Osteoblast (primary cell): ENCODE measurements around the gene GABARAP. TPM values are rescaled to one million over a fixed set of nuclear protein-coding genes. Genes with fewer than 3 reads are reported as not detected.

Source experiments
- DNase-seq: peaks from one replicate; pipeline ENCODE4 v3.0.0; 2011; ENCODE audit warnings: low spot score, mixed read lengths; ENCODE audit not compliant: insufficient read length; ENCODE audit errors: missing footprints
- H2AFZ ChIP-seq: 2 replicates; pipeline ENCODE4 v1.6.0; 2011; ENCODE audit warnings: mild to moderate bottlenecking, low read length
- H3K27ac ChIP-seq: 2 replicates; pipeline ENCODE4 v1.5.1; 2011; ENCODE audit warnings: mild to moderate bottlenecking, low read depth, low read length, moderate library complexity
- H3K27me3 ChIP-seq: 2 replicates; pipeline ENCODE4 v1.6.0; 2012; ENCODE audit warnings: mild to moderate bottlenecking, control low read depth, inconsistent platforms, low read length, moderate library complexity; ENCODE audit not compliant: insufficient read depth
- H3K36me3 ChIP-seq: 2 replicates; pipeline ENCODE4 v1.5.1; 2011; ENCODE audit warnings: mild to moderate bottlenecking, low read length, control low read depth, moderate library complexity; ENCODE audit not compliant: insufficient read depth
- H3K4me1 ChIP-seq: 2 replicates; pipeline ENCODE4 v1.5.1; 2011; ENCODE audit warnings: mild to moderate bottlenecking, low read length, control low read depth, moderate library complexity; ENCODE audit not compliant: insufficient read depth
- H3K4me2 ChIP-seq: 2 replicates; pipeline ENCODE4 v1.6.0; 2011; ENCODE audit warnings: mild to moderate bottlenecking, low read length; ENCODE audit not compliant: insufficient read depth
- H3K4me3 ChIP-seq: fragments of 200-600 bp; sonication (generic); 3 replicates; pipeline ENCODE4 v1.5.1; 2012; ENCODE audit warnings: mild to moderate bottlenecking, low read length, inconsistent platforms; ENCODE audit not compliant: insufficient read depth
- H3K79me2 ChIP-seq: 2 replicates; pipeline ENCODE4 v1.6.0; 2012; ENCODE audit warnings: mild to moderate bottlenecking, low read length, control low read depth, inconsistent platforms; ENCODE audit not compliant: insufficient read depth
- H3K9me3 ChIP-seq: 2 replicates; pipeline ENCODE4 v1.5.1; 2011; ENCODE audit warnings: low read depth, low read length, control low read depth
- H4K20me1 ChIP-seq: 2 replicates; pipeline ENCODE4 v1.6.0; 2012; ENCODE audit warnings: mild to moderate bottlenecking, low read length, control low read depth; ENCODE audit not compliant: insufficient read depth
- CTCF ChIP-seq: IDR thresholded peaks from 2 replicates; pipeline ENCODE4 v1.5.1; 2011; ENCODE audit warnings: mild to moderate bottlenecking, low read depth, low read length, moderate library complexity; ENCODE audit errors: extremely low read depth
- total RNA-seq: library from RNA; depleted of rRNA; stranded (reverse); fragments of >200 nt; gene quantifications from 2 replicates; pipeline ENCODE4 v1.2.3, GENCODE V29; 2012

The GABARAP gene
- total RNA-seq, 1 donor, result 422 TPM

- peaks cover 33% of the 10 kb centered on the region for H3K4me1 ChIP-seq
- peaks cover 47% of the 10 kb centered on the region for H3K36me3 ChIP-seq
- peaks cover 71% of the 10 kb centered on the region for H3K79me2 ChIP-seq
- peak overlapping the region; percentile 98 for H3K4me2 ChIP-seq
- H3K27ac ChIP-seq, result peak overlapping the region; percentile 84
- peaks cover 27% of the 10 kb centered on the region for H4K20me1 ChIP-seq
- DNase-seq, result peak; percentile 68
- no peaks in the 10 kb centered on the region for H3K27me3 ChIP-seq
- H3K4me3 ChIP-seq, result peak overlapping the region; percentile 86
- no peak for TF ChIP-seq CTCF
- no peak overlapping the region for H2AFZ ChIP-seq
- H3K9me3 ChIP-seq, result no peaks in the 10 kb centered on the region
These were observed 1.0 kb downstream of the GABARAP start for GRCh38 chr17:7241090-7241733.

GRCh38 chr17:7240375-7240774 is 1.9 kb downstream of the GABARAP start:
- peak overlapping the region; percentile 98 for H3K4me2 ChIP-seq
- H3K27me3 ChIP-seq, result no peaks in the 10 kb centered on the region
- no peak for DNase-seq
- H3K4me1 ChIP-seq, result peaks cover 39% of the 10 kb centered on the region
- H3K9me3 ChIP-seq, result no peaks in the 10 kb centered on the region
- H4K20me1 ChIP-seq, result peaks cover 34% of the 10 kb centered on the region
- peak overlapping the region; percentile 84 for H3K27ac ChIP-seq
- H2AFZ ChIP-seq, result no peak overlapping the region
- TF ChIP-seq CTCF, result no peak
- H3K36me3 ChIP-seq, result peaks cover 48% of the 10 kb centered on the region
- H3K4me3 ChIP-seq, result peak overlapping the region; percentile 86
- peaks cover 74% of the 10 kb centered on the region for H3K79me2 ChIP-seq

GRCh38 chr17:7239091-7240027 is 2.9 kb downstream of the GABARAP start, which contains the start of gene PHF23:
Gene PHF23 (minus strand): TSS chr17:7239457. CDS start chr17:7239279, 178 bp downstream.
- peak within 1 kb of the TSS; percentile 31 for H2AFZ ChIP-seq

More at GRCh38 chr17:7239091-7240027, 2.9 kb downstream of the GABARAP start, which contains the start of gene PHF23:
- Histone ChIP-seq H3K79me2 (peaks cover 81% of the 10 kb centered on the region), H3K4me1 (peaks cover 48% of the 10 kb centered on the region), H4K20me1 (peaks cover 34% of the 10 kb centered on the region), H3K4me3 (peak within 1 kb of the TSS; percentile 96), H3K36me3 (peaks cover 50% of the 10 kb centered on the region), H3K9me3 (no peaks in the 10 kb centered on the region), H3K27me3 (no peaks in the 10 kb centered on the region), H3K4me2 (peak within 1 kb of the TSS; percentile 98), H3K27ac (peak within 1 kb of the TSS; percentile 84)
- TF ChIP-seq CTCF, result no peak
- DNase-seq, result peak; percentile 100
